Adrenal gland (tissue), 5 donors: ENCODE data around the gene HTR2A.

Experiments
- POLR2A ChIP-seq, 2 donors: fragments of 450-650 bp; IDR thresholded peaks; one replicate each; pipeline ENCODE4 v1.6.1; 2017; ENCODE audit warnings: antibody characterized with exemption in 2 of 2, mild to moderate bottlenecking in 2 of 2, moderate library complexity in 1 of 2
- TF ChIP-seq, protein P1 (sequence below), 6 experiments: fragments of 450-650 bp in 4 of 6; fragments of 200-600 bp in 2 of 6; sonication (generic) in 1 of 6; IDR thresholded peaks; 1 replicate in 5 of 6; 2 replicates in 1 of 6; pipeline versions ENCODE4 v1.5.1 to v1.8.0; 2016 to 2021; ENCODE audit warnings: antibody characterized with exemption in 6 of 6, mild to moderate bottlenecking in 2 of 6, moderate library complexity in 1 of 6
- donor health status: DM: no; HTN: no; CAD: no.

DNA sequence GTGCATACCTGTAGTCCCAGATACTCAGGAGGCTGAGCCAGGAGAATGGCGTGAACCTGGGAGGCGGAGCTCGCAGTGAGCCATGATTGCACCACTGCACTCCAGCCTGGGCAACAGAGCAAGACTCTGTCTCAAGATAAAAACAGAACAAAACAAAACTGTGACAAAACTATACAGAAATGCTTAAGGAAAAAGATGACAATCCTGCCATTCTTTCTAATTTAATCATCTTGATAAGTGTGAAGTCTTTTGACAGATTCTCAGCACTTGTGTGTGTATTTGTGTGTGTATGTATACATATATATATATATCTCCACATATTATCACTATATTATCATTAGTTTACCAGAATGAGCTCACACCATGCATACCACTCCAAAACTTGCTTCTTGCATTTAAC is 12.3 kb downstream of the HTR2A start:
- TF ChIP-seq, protein P1, sequence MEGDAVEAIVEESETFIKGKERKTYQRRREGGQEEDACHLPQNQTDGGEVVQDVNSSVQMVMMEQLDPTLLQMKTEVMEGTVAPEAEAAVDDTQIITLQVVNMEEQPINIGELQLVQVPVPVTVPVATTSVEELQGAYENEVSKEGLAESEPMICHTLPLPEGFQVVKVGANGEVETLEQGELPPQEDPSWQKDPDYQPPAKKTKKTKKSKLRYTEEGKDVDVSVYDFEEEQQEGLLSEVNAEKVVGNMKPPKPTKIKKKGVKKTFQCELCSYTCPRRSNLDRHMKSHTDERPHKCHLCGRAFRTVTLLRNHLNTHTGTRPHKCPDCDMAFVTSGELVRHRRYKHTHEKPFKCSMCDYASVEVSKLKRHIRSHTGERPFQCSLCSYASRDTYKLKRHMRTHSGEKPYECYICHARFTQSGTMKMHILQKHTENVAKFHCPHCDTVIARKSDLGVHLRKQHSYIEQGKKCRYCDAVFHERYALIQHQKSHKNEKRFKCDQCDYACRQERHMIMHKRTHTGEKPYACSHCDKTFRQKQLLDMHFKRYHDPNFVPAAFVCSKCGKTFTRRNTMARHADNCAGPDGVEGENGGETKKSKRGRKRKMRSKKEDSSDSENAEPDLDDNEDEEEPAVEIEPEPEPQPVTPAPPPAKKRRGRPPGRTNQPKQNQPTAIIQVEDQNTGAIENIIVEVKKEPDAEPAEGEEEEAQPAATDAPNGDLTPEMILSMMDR (IDR thresholded peaks at IDR 0.05), result no peak
- no peak for TF ChIP-seq POLR2A (IDR thresholded peaks at IDR 0.05)
